ENCODE data around the gene INPP4A. TPM values are rescaled to one million over a fixed set of nuclear protein-coding genes. Genes with fewer than 3 reads are reported as not detected.

INPP4A gene
- total RNA-seq, 4 donors from 2014 or later: 22.8 to 35.8 (median 25.4) TPM

- WGBS, 2 donors (ENCODE audit: low coverage in 1 of 2): 93% methylated on average over 7 of the region's 7 CpGs; no CpG with 5 or more reads in 1 of the 2 donors
- Histone ChIP-seq H3K4me1 (no peaks in the 10 kb centered on the region), H3K27me3 (no peaks in the 10 kb centered on the region), H3K4me3 (no peak overlapping the region), H3K9me3 (no peaks in the 10 kb centered on the region), H3K27ac (no peak overlapping the region), H3K36me3 (peaks cover 0 to 13% (median 3%) of the 10 kb centered on the region in 4 donors)
- intact Hi-C loops (cut with DNase I; ENCODE audit: low total_unique reads) (no loop called here), in situ Hi-C loops (cut with MboI; ENCODE audit: low pct_ligation_motif_present in 1 of 4, low pct_unique_long_range_greater_than_20kb in 1 of 4, low sequenced_read_pairs in 3 of 4) (loop anchor here in 1 of 4 donors (25.0 kb wide), 1 partner anchor 140 kb away; no protein-coding TSS in a partner anchor)
- no peak for DNase-seq
- no peak for TF ChIP-seq POLR2AphosphoS5 (IDR thresholded peaks at IDR 0.05)
- TF ChIP-seq CTCF (IDR thresholded peaks at IDR 0.05): no peak
- TF ChIP-seq POLR2A (IDR thresholded peaks at IDR 0.05): no peak
- no peak for TF ChIP-seq EP300 (IDR thresholded peaks at IDR 0.05; ENCODE audit: low read depth)
These were observed 108.0 kb downstream of the INPP4A start for GRCh38 chr2:98552499-98553179.

- TF ChIP-seq EP300 (IDR thresholded peaks at IDR 0.05; ENCODE audit: low read depth): no peak
- no peak for TF ChIP-seq CTCF (IDR thresholded peaks at IDR 0.05)
- no peak for TF ChIP-seq POLR2AphosphoS5 (IDR thresholded peaks at IDR 0.05)
- no peak for TF ChIP-seq POLR2A (IDR thresholded peaks at IDR 0.05)
- 79% methylated on average over 7 of the region's 10 CpGs; no CpG with 5 or more reads in 1 of the 2 donors for WGBS, 2 donors (ENCODE audit: low coverage in 1 of 2)
- in situ Hi-C loops (cut with MboI; ENCODE audit: low pct_ligation_motif_present in 1 of 4, low pct_unique_long_range_greater_than_20kb in 1 of 4, low sequenced_read_pairs in 3 of 4) (loop anchor here in 1 of 4 donors (25.0 kb wide), 1 partner anchor 142 kb away; no protein-coding TSS in a partner anchor), intact Hi-C loops (cut with DNase I; ENCODE audit: low total_unique reads) (no loop called here)
- no peak overlapping the region for H3K4me3 ChIP-seq
- H3K27me3 ChIP-seq: no peaks in the 10 kb centered on the region
- no peak for DNase-seq
- H3K9me3 ChIP-seq: no peaks in the 10 kb centered on the region
- H3K36me3 ChIP-seq: peaks cover 0 to 13% (median 3%) of the 10 kb centered on the region in 4 donors
- no peak overlapping the region for H3K27ac ChIP-seq
- H3K4me1 ChIP-seq: peaks cover 0 to 7% (median 2%) of the 10 kb centered on the region in 4 donors
These were observed 109.6 kb downstream of the INPP4A start for GRCh38 chr2:98554116-98554861.

GRCh38 chr2:98555696-98556095 is 111.0 kb downstream of the INPP4A start:
- intact Hi-C loops (cut with DNase I; ENCODE audit: low total_unique reads): no loop called here
- no peak overlapping the region for H3K27ac ChIP-seq
- in situ Hi-C loops (cut with MboI; ENCODE audit: low pct_ligation_motif_present in 1 of 4, low pct_unique_long_range_greater_than_20kb in 1 of 4, low sequenced_read_pairs in 3 of 4): loop anchor here in 1 of 4 donors (25.0 kb wide), 1 partner anchor 143 kb away; no protein-coding TSS in a partner anchor
- H3K36me3 ChIP-seq: peaks cover 0 to 13% (median 3%) of the 10 kb centered on the region in 4 donors
- DNase-seq: no peak
- 93% methylated on average over 8 of the region's 8 CpGs; no CpG with 5 or more reads in 1 of the 2 donors for WGBS, 2 donors (ENCODE audit: low coverage in 1 of 2)
- H3K9me3 ChIP-seq: no peaks in the 10 kb centered on the region
- H3K4me3 ChIP-seq: no peak overlapping the region
- H3K4me1 ChIP-seq: peaks cover 0 to 20% (median 4%) of the 10 kb centered on the region in 4 donors
- TF ChIP-seq CTCF (IDR thresholded peaks at IDR 0.05) (no peak), POLR2A (IDR thresholded peaks at IDR 0.05) (no peak), POLR2AphosphoS5 (IDR thresholded peaks at IDR 0.05) (no peak), EP300 (IDR thresholded peaks at IDR 0.05; ENCODE audit: low read depth) (no peak)
- no peaks in the 10 kb centered on the region for H3K27me3 ChIP-seq
